ENCODE results near the gene RPL14.
"Not testable (repeated sequence)": the region's sequence is repeated elsewhere in the genome, so short reads cannot be mapped to it uniquely, and the experiment has no call there.

Gene RPL14

GRCh38 chr3:40462838-40463237 is 5.7 kb downstream of the RPL14 start:
- H3K27ac ChIP-seq (ENCODE audit: low read depth, low read length, severe bottlenecking); H3K9me3 ChIP-seq (ENCODE audit: control insufficient read depth, low read length); H3K4me1 ChIP-seq (ENCODE audit: control insufficient read depth, insufficient read depth, low read length, poor library complexity, severe bottlenecking); H3K4me3 ChIP-seq (ENCODE audit: extremely low read depth, insufficient read depth, low read length, poor library complexity, severe bottlenecking): not testable (repeated sequence)
- peaks cover 84% of the 10 kb centered on the region for H3K36me3 ChIP-seq (ENCODE audit: control insufficient read depth, insufficient read depth, low read length)
- WGBS, 2 experiments (ENCODE audit: insufficient coverage in 2 of 2): 95 to 97% methylated on average over 7 of the region's 7 CpGs

- H3K36me3 ChIP-seq (ENCODE audit: control insufficient read depth, insufficient read depth, low read length): peaks cover 77% of the 10 kb centered on the region
These were observed 6.4 kb downstream of the RPL14 start for GRCh38 chr3:40463579-40463978.

GRCh38 chr3:40464339-40465110 is 7.4 kb downstream of the RPL14 start:
- no peak overlapping the region for H3K4me3 ChIP-seq (ENCODE audit: extremely low read depth, insufficient read depth, low read length, poor library complexity, severe bottlenecking)
- H3K36me3 ChIP-seq (ENCODE audit: control insufficient read depth, insufficient read depth, low read length): peaks cover 68% of the 10 kb centered on the region
- H3K9me3 ChIP-seq (ENCODE audit: control insufficient read depth, low read length): no peaks in the 10 kb centered on the region
- H3K4me1 ChIP-seq (ENCODE audit: control insufficient read depth, insufficient read depth, low read length, poor library complexity, severe bottlenecking): no peaks in the 10 kb centered on the region
- H3K27ac ChIP-seq (ENCODE audit: low read depth, low read length, severe bottlenecking): no peak overlapping the region
- WGBS, 2 experiments (ENCODE audit: insufficient coverage in 2 of 2): 94 to 97% methylated on average over 7 to 8 of the region's 9 CpGs

More at GRCh38 chr3:40463579-40463978, 6.4 kb downstream of the RPL14 start:
- Histone ChIP-seq H3K9me3 (ENCODE audit: control insufficient read depth, low read length) (no peaks in the 10 kb centered on the region), H3K4me1 (ENCODE audit: control insufficient read depth, insufficient read depth, low read length, poor library complexity, severe bottlenecking) (no peaks in the 10 kb centered on the region), H3K27ac (ENCODE audit: low read depth, low read length, severe bottlenecking) (no peak overlapping the region), H3K4me3 (ENCODE audit: extremely low read depth, insufficient read depth, low read length, poor library complexity, severe bottlenecking) (no peak overlapping the region)
- WGBS, 2 experiments (ENCODE audit: insufficient coverage in 2 of 2): no CpG with 5 or more reads among the region's 2 CpGs

- H3K4me3 ChIP-seq (ENCODE audit: extremely low read depth, insufficient read depth, low read length, poor library complexity, severe bottlenecking): no peak overlapping the region
- WGBS, 2 experiments (ENCODE audit: insufficient coverage in 2 of 2): 82% methylated on average over 3 to 4 of the region's 4 CpGs
- no peaks in the 10 kb centered on the region for H3K9me3 ChIP-seq (ENCODE audit: control insufficient read depth, low read length)
- peaks cover 64% of the 10 kb centered on the region for H3K36me3 ChIP-seq (ENCODE audit: control insufficient read depth, insufficient read depth, low read length)
- H3K4me1 ChIP-seq (ENCODE audit: control insufficient read depth, insufficient read depth, low read length, poor library complexity, severe bottlenecking): no peaks in the 10 kb centered on the region
- no peak overlapping the region for H3K27ac ChIP-seq (ENCODE audit: low read depth, low read length, severe bottlenecking)
These were observed 7.9 kb downstream of the RPL14 start for GRCh38 chr3:40465111-40465407.

- H3K4me1 ChIP-seq (ENCODE audit: control insufficient read depth, insufficient read depth, low read length, poor library complexity, severe bottlenecking): no peaks in the 10 kb centered on the region
- no peaks in the 10 kb centered on the region for H3K9me3 ChIP-seq (ENCODE audit: control insufficient read depth, low read length)
- H3K27ac ChIP-seq (ENCODE audit: low read depth, low read length, severe bottlenecking): no peak overlapping the region
- WGBS, 2 experiments (ENCODE audit: insufficient coverage in 2 of 2): 92 to 96% methylated on average over 2 of the region's 2 CpGs
- peaks cover 60% of the 10 kb centered on the region for H3K36me3 ChIP-seq (ENCODE audit: control insufficient read depth, insufficient read depth, low read length)
- H3K4me3 ChIP-seq (ENCODE audit: extremely low read depth, insufficient read depth, low read length, poor library complexity, severe bottlenecking): no peak overlapping the region
These were observed 8.3 kb downstream of the RPL14 start for GRCh38 chr3:40465456-40465855.

- Histone ChIP-seq H3K36me3 (ENCODE audit: control insufficient read depth, insufficient read depth, low read length) (peaks cover 35% of the 10 kb centered on the region), H3K4me1 (ENCODE audit: control insufficient read depth, insufficient read depth, low read length, poor library complexity, severe bottlenecking) (no peaks in the 10 kb centered on the region), H3K27ac (ENCODE audit: low read depth, low read length, severe bottlenecking) (no peak overlapping the region), H3K9me3 (ENCODE audit: control insufficient read depth, low read length) (no peaks in the 10 kb centered on the region), H3K4me3 (ENCODE audit: extremely low read depth, insufficient read depth, low read length, poor library complexity, severe bottlenecking) (no peak overlapping the region)
- 73 to 88% methylated on average over 2 to 4 of the region's 4 CpGs for WGBS, 2 experiments (ENCODE audit: insufficient coverage in 2 of 2)
These were observed 10.9 kb downstream of the RPL14 start for GRCh38 chr3:40468018-40468417.

GRCh38 chr3:40470701-40471100 is 13.6 kb downstream of the RPL14 start:
- WGBS, 2 experiments (ENCODE audit: insufficient coverage in 2 of 2): 100% methylated on average over 1 of the region's 4 CpGs
- no peaks in the 10 kb centered on the region for H3K4me1 ChIP-seq (ENCODE audit: control insufficient read depth, insufficient read depth, low read length, poor library complexity, severe bottlenecking)
- no peaks in the 10 kb centered on the region for H3K9me3 ChIP-seq (ENCODE audit: control insufficient read depth, low read length)

GRCh38 chr3:40476478-40477470 is 19.6 kb downstream of the RPL14 start, which contains the start of gene ZNF619:
ZNF619 (plus strand) TSS chr3:40477122; CDS start chr3:40477980, 858 bp downstream.
- Histone ChIP-seq H3K36me3 (ENCODE audit: control insufficient read depth, insufficient read depth, low read length) (no peaks in the 10 kb centered on the region), H3K4me1 (ENCODE audit: control insufficient read depth, insufficient read depth, low read length, poor library complexity, severe bottlenecking) (no peaks in the 10 kb centered on the region), H3K4me3 (ENCODE audit: extremely low read depth, insufficient read depth, low read length, poor library complexity, severe bottlenecking) (peak within 1 kb of the TSS; percentile 45), H3K9me3 (ENCODE audit: control insufficient read depth, low read length) (no peaks in the 10 kb centered on the region), H3K27ac (ENCODE audit: low read depth, low read length, severe bottlenecking) (no peak within 1 kb of the TSS)
- whole genome bisulfite sequencing, 2 experiments (ENCODE audit: insufficient coverage in 2 of 2): 55 to 84% methylated on average over 39 to 45 of the region's 48 CpGs

More at GRCh38 chr3:40470701-40471100, 13.6 kb downstream of the RPL14 start:
- no peak overlapping the region for H3K27ac ChIP-seq (ENCODE audit: low read depth, low read length, severe bottlenecking)
- peaks cover 8% of the 10 kb centered on the region for H3K36me3 ChIP-seq (ENCODE audit: control insufficient read depth, insufficient read depth, low read length)
- no peak overlapping the region for H3K4me3 ChIP-seq (ENCODE audit: extremely low read depth, insufficient read depth, low read length, poor library complexity, severe bottlenecking)

GRCh38 chr3:40477666-40478065 is 20.5 kb downstream of the RPL14 start:
- H3K4me3 ChIP-seq (ENCODE audit: extremely low read depth, insufficient read depth, low read length, poor library complexity, severe bottlenecking): peak overlapping the region; percentile 45
- no peaks in the 10 kb centered on the region for H3K9me3 ChIP-seq (ENCODE audit: control insufficient read depth, low read length)
- no peak overlapping the region for H3K27ac ChIP-seq (ENCODE audit: low read depth, low read length, severe bottlenecking)
- no peaks in the 10 kb centered on the region for H3K36me3 ChIP-seq (ENCODE audit: control insufficient read depth, insufficient read depth, low read length)
- WGBS, 2 experiments (ENCODE audit: insufficient coverage in 2 of 2): 76% methylated on average over 3 of the region's 4 CpGs
- no peaks in the 10 kb centered on the region for H3K4me1 ChIP-seq (ENCODE audit: control insufficient read depth, insufficient read depth, low read length, poor library complexity, severe bottlenecking)

GRCh38 chr3:40487172-40487571 is 30.0 kb downstream of the RPL14 start:
- Histone ChIP-seq H3K27ac (ENCODE audit: low read depth, low read length, severe bottlenecking) (no peak overlapping the region), H3K4me1 (ENCODE audit: control insufficient read depth, insufficient read depth, low read length, poor library complexity, severe bottlenecking) (no peaks in the 10 kb centered on the region), H3K36me3 (ENCODE audit: control insufficient read depth, insufficient read depth, low read length) (peaks cover 3% of the 10 kb centered on the region), H3K4me3 (ENCODE audit: extremely low read depth, insufficient read depth, low read length, poor library complexity, severe bottlenecking) (no peak overlapping the region), H3K9me3 (ENCODE audit: control insufficient read depth, low read length) (peaks cover 12% of the 10 kb centered on the region)
- WGBS, 2 experiments (ENCODE audit: insufficient coverage in 2 of 2): 88 to 92% methylated on average over 2 to 3 of the region's 3 CpGs
